PC-9 (cell line): ENCODE results near the gene IFNL2. TPM values are rescaled to one million over a fixed set of nuclear protein-coding genes. Genes with fewer than 3 reads are reported as not detected.

ENCODE experiments used
- BruUV-seq: library from RNA; stranded (reverse); fragments of 400-500 nt; replicated peaks from 2 replicates; lab custom pipeline; 2021; lab: Mats Ljungman, UMichigan
- CTCF ChIA-PET: fragments of 300-600 bp; sonication (Branson Sonifier 250); formaldehyde crosslinking; loops from one replicate; lab custom pipeline; 2022; ENCODE audit warnings: antibody characterized with exemption; lab: Charles Lee
- POLR2A ChIA-PET: fragments of 300-600 bp; sonication (Branson Sonifier 250); formaldehyde crosslinking; loops from one replicate; lab custom pipeline; 2022; ENCODE audit warnings: antibody characterized with exemption; ENCODE audit not compliant: unreplicated experiment; lab: Charles Lee
- DNase-seq, 2 experiments: peaks; one replicate each; pipeline versions ENCODE4 v3.0.0 to v3.0.0-alpha.2; 2015 to 2022; ENCODE audit warnings: mixed read lengths in 1 of 2
- H2AFZ ChIP-seq: fragments of 200-600 bp; sonication (generic); 2 replicates; pipeline ENCODE4 v1.8.1; 2017; ENCODE audit warnings: antibody characterized with exemption
- H3F3A ChIP-seq: fragments of 200-600 bp; sonication (generic); 2 replicates; pipeline ENCODE4 v1.8.1; 2017; ENCODE audit warnings: antibody characterized with exemption, mild to moderate bottlenecking, low read depth; ENCODE audit not compliant: insufficient read depth
- H3K27ac ChIP-seq: fragments of 200-600 bp; sonication (generic); 2 replicates; pipeline ENCODE4 v1.6.1; 2016; ENCODE audit warnings: mixed run types
- H3K27me3 ChIP-seq: fragments of 200-600 bp; sonication (generic); 2 replicates; pipeline ENCODE4 v1.6.1; 2016; ENCODE audit warnings: low read depth, mixed run types; ENCODE audit not compliant: insufficient read depth
- H3K36me3 ChIP-seq: fragments of 200-600 bp; sonication (generic); 2 replicates; pipeline ENCODE4 v1.6.1; 2016; ENCODE audit warnings: low read depth, mixed run types
- H3K4me1 ChIP-seq: fragments of 200-600 bp; sonication (generic); replicated peaks from 2 replicates; pipeline ENCODE4 v1.6.1; 2016; ENCODE audit warnings: mixed run types; ENCODE audit not compliant: insufficient read depth
- H3K4me2 ChIP-seq: fragments of 200-600 bp; sonication (generic); 2 replicates; pipeline ENCODE4 v1.6.1; 2017; ENCODE audit warnings: mixed run types
- H3K4me3 ChIP-seq: fragments of 200-600 bp; sonication (generic); 2 replicates; pipeline ENCODE4 v1.6.1; 2016; ENCODE audit warnings: mixed run types
- H3K79me2 ChIP-seq: fragments of 200-600 bp; sonication (generic); 2 replicates; pipeline ENCODE4 v1.6.1; 2017; ENCODE audit warnings: low read depth, mixed run types
- H3K9me2 ChIP-seq: fragments of 200-600 bp; sonication (generic); 2 replicates; pipeline ENCODE4 v1.8.1; 2017; ENCODE audit warnings: mild to moderate bottlenecking; ENCODE audit not compliant: insufficient read depth
- H3K9me3 ChIP-seq: fragments of 200-600 bp; sonication (generic); 2 replicates; pipeline ENCODE4 v1.8.1; 2016; ENCODE audit warnings: low read depth; ENCODE audit not compliant: insufficient read depth
- H4K20me1 ChIP-seq: fragments of 200-600 bp; sonication (generic); 2 replicates; pipeline ENCODE4 v1.8.1; 2017; ENCODE audit not compliant: insufficient read depth
- CTCF ChIP-seq: fragments of 200-600 bp; sonication (generic); conservative IDR thresholded peaks from 2 replicates; pipeline ENCODE4 v1.6.1; 2017; ENCODE audit warnings: mixed run types, antibody characterized with exemption, mild to moderate bottlenecking, moderate library complexity
- EZH2 ChIP-seq: fragments of 200-600 bp; sonication (generic); IDR thresholded peaks from 2 replicates; pipeline ENCODE4 v1.8.0; 2017; ENCODE audit warnings: antibody characterized with exemption, low read depth
- intact Hi-C: fragments of 100-400 bp; cut with micrococcal nuclease; formaldehyde crosslinking; loops from one replicate; pipeline ENCODE4 v1.10.0; 2022; ENCODE audit not compliant: unreplicated experiment
- total RNA-seq: library from RNA; stranded (reverse); gene quantifications from 2 replicates; pipeline ENCODE4 v1.2.3, GENCODE V29; 2021

The IFNL2 gene
- total RNA-seq, 1 experiment from 2014 or later = not detected

DNA sequence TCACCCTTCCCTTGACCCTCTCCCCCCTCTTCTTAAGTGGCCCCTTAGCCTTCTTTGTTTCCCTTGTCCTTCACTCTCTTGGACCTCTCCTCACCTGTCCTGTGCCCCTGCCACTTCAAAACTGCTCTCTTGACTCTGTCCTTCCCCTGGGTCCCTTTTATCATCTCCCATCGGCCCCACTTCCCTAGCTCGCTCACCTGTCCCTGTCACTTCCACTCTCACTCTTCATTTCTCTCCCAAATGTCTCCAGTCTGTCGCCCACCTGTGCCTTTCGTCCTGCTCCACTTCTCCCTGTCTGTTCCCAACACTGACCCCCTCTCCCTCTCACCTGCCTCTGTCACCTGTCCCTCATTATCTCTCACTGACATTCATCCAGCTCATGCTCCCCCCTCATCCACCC, 28.7 kb downstream of the IFNL2 start:
- H3K9me3 ChIP-seq = no peaks in the 10 kb centered on the region
- no peaks in the 10 kb centered on the region for H3K79me2 ChIP-seq
- ChIA-PET CTCF (interaction anchor here (0.6 to 0.7 kb wide), 2 partner anchors 27 to 113 kb away, joined by 3 to 5 read pairs; no protein-coding TSS in a partner anchor), POLR2A (interaction anchor here (0.6 kb wide), 1 partner anchor 13 kb away, joined by 3 read pairs; no protein-coding TSS in a partner anchor)
- no peak overlapping the region for H2AFZ ChIP-seq
- no peak for DNase-seq
- no peak overlapping the region for H3K27ac ChIP-seq
- no TSS peak for BruUV-seq
- no peaks in the 10 kb centered on the region for H3K27me3 ChIP-seq
- H3K4me1 ChIP-seq = peaks cover 12% of the 10 kb centered on the region
- no peaks in the 10 kb centered on the region for H4K20me1 ChIP-seq
- peaks cover 7% of the 10 kb centered on the region; the same call in 1 of the 2 replicates for H3F3A ChIP-seq
- H3K36me3 ChIP-seq = no peaks in the 10 kb centered on the region
- no peak overlapping the region for H3K4me2 ChIP-seq
- H3K9me2 ChIP-seq = no peaks in the 10 kb centered on the region
- TF ChIP-seq EZH2 (no peak), CTCF (no peak)
- H3K4me3 ChIP-seq = no peak overlapping the region
- intact Hi-C loops = no loop called here

DNA sequence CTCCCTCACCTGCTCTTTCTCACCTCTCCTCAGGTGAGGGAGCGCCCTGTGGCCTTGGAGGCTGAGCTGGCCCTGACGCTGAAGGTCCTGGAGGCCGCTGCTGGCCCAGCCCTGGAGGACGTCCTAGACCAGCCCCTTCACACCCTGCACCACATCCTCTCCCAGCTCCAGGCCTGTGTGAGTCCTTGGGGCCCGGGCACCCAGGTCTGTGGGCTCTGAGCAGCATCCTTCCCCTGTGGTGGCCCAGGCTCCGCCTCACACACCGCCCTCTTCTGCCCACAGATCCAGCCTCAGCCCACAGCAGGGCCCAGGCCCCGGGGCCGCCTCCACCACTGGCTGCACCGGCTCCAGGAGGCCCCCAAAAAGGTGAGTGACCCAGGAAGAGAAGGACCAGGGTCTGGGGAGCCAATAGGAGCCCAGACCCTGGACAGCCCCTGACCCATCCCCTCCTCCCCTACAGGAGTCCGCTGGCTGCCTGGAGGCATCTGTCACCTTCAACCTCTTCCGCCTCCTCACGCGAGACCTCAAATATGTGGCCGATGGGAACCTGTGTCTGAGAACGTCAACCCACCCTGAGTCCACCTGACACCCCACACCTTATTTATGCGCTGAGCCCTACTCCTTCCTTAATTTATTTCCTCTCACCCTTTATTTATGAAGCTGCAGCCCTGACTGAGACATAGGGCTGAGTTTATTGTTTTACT, 29.9 kb downstream of the IFNL2 start:
- Histone ChIP-seq H3K27ac (no peak overlapping the region), H3F3A (peaks cover 7% of the 10 kb centered on the region; the same call in 1 of the 2 replicates), H4K20me1 (no peaks in the 10 kb centered on the region), H3K79me2 (no peaks in the 10 kb centered on the region), H2AFZ (no peak overlapping the region), H3K9me2 (no peaks in the 10 kb centered on the region), H3K9me3 (no peaks in the 10 kb centered on the region), H3K4me3 (no peak overlapping the region), H3K27me3 (no peaks in the 10 kb centered on the region), H3K4me2 (no peak overlapping the region), H3K36me3 (no peaks in the 10 kb centered on the region), H3K4me1 (peaks cover 2% of the 10 kb centered on the region)
- POLR2A ChIA-PET = no interaction called here
- TF ChIP-seq CTCF (no peak), EZH2 (no peak)
- intact Hi-C loops = no loop called here
- BruUV-seq = no TSS peak
- CTCF ChIA-PET = no interaction called here
- no peak for DNase-seq

DNA sequence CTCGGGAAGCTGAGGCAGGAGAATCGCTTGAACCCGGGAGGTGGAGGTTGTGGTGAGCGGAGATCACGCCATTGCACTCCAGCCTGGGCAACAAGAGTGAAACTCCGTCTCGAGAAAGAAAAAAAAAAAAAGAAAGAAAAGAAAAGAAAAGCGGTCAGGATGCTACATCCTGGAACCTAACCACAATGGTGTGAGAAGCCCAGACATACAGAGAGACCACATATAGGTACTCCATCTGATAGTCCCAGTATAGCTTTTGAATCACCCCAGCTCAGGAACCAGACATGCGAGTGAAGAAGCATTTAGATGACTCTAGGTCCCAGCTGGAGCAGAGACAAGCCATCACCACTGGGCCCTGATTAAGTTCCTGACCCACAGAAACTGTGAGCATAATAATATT, 31.2 kb downstream of the IFNL2 start:
- no peak for TF ChIP-seq CTCF
- no peak for TF ChIP-seq EZH2
- Histone ChIP-seq H3K36me3 (no peaks in the 10 kb centered on the region), H3K4me3 (no peak overlapping the region), H3K27ac (no peak overlapping the region), H3K79me2 (no peaks in the 10 kb centered on the region), H3F3A (peaks cover 2% of the 10 kb centered on the region; the same call in 1 of the 2 replicates), H3K4me1 (no peaks in the 10 kb centered on the region), H3K27me3 (no peaks in the 10 kb centered on the region), H3K9me2 (no peaks in the 10 kb centered on the region), H4K20me1 (no peaks in the 10 kb centered on the region), H3K4me2 (no peak overlapping the region), H3K9me3 (no peaks in the 10 kb centered on the region), H2AFZ (no peak overlapping the region)
- POLR2A ChIA-PET = no interaction called here
- intact Hi-C loops = no loop called here
- CTCF ChIA-PET = no interaction called here
- BruUV-seq = no TSS peak
- DNase-seq = no peak
